K562 treated with DMSO at 1 percent for 12 hours (cell line): ENCODE measurements around the gene FAM177B. TPM values are rescaled to one million over a fixed set of nuclear protein-coding genes. Genes with fewer than 3 reads are reported as not detected.

Source experiments
- total RNA-seq: library from RNA; unstranded; fragments of 300-600 nt; gene quantifications from 2 replicates; pipeline ENCODE4 v1.2.3, GENCODE V29; 2022; ENCODE audit not compliant: insufficient read depth

Gene FAM177B
- not detected in 2 replicates for total RNA-seq

DNA sequence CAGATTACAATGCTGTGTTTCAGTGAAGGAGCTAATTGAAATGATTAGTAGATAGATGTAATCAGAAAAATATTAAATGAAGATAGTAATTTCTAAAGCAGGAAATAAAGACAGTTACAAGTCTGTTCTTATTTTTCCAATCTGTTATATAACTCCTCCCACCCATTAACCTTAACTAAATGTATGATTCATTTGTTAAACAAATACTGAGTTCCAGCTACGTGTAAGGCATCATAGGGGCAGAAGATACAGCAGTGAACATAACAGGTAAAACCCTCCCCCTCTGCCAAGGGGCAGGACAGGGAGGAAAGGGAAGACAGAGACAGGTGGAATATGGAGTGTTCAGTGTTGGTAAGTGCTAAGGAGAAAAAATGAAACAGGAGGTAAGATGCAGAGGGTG is at the start of gene FAM177B:
FAM177B (plus strand) TSS at position 231 of the 400 bp plus-strand sequence. CDS start 9,344 bp downstream, outside the sequence.

GRCh38 chr1:222712253-222713090 is 24.5 kb upstream of the FAM177B start, which contains the start of the genes AIDA and BROX:
AIDA (minus strand) TSS chr1:222712491; CDS start chr1:222712317, 174 bp downstream.
BROX (plus strand) TSS chr1:222712564; CDS start chr1:222715700, 3,136 bp downstream.

Other genes with a start within 250 kb of the FAM177B start
- gene HHIPL2, start 189.1 kb upstream of the FAM177B start, total RNA-seq = 0.23 TPM in 1 of 2 replicates, not detected in the other
- 1.8 and 7.6 TPM in 2 replicates for gene TAF1A, start 147.3 kb upstream of the FAM177B start, total RNA-seq
- 27.6 and 53.5 TPM in 2 replicates for gene MIA3, start 119.1 kb upstream of the FAM177B start, total RNA-seq
- 23.0 and 56.3 TPM in 2 replicates for gene AIDA, start 24.7 kb upstream of the FAM177B start, total RNA-seq
- gene BROX, start 24.6 kb upstream of the FAM177B start, total RNA-seq = 12.2 and 31.1 TPM in 2 replicates
- gene DISP1, start 77.8 kb downstream of the FAM177B start, total RNA-seq = 0.16 and 1.3 TPM in 2 replicates